Measurements from ENCODE around the gene SLU7.

GRCh38 chr5:160439205-160439600 is 20.3 kb upstream of the SLU7 start:
- TF ChIP-seq GATA2 (IDR thresholded peaks at IDR 0.05; ENCODE audit: low read depth, low read length): no peak
- no peak for TF ChIP-seq GATA3 (IDR thresholded peaks at IDR 0.05; ENCODE audit: low read depth, low read length)
